Hematopoietic multipotent progenitor cell treated with erythropoietin and hydrocortisone succinate and interleukin-3 and kit ligand, for 17 days (in vitro differentiated cells): Measurements from ENCODE around the gene CRKL.

Experiments
- DNase-seq: peaks from one replicate; pipeline ENCODE4 v3.0.0-alpha.2; 2015; ENCODE audit warnings: low spot score

CRKL gene

GRCh38 chr22:20952544-20953341, 35.5 kb downstream of the CRKL start:
- DNase-seq, result no peak

GRCh38 chr22:20953342-20953608, 36.1 kb downstream of the CRKL start:
- DNase-seq, result no peak

- DNase-seq, result no peak
Observed at GRCh38 chr22:20953668-20954500, 36.7 kb downstream of the CRKL start.

- DNase-seq, result no peak
Observed at GRCh38 chr22:20955548-20955947, 38.3 kb downstream of the CRKL start.

- DNase-seq, result no peak
Observed at GRCh38 chr22:20956258-20957101, 39.3 kb downstream of the CRKL start.

- no peak for DNase-seq
Observed at GRCh38 chr22:20957102-20957682, 40.0 kb downstream of the CRKL start.

GRCh38 chr22:20957683-20958431, 40.6 kb downstream of the CRKL start:
- DNase-seq, result no peak

GRCh38 chr22:20959578-20960461, 42.6 kb downstream of the CRKL start:
- DNase-seq, result no peak

GRCh38 chr22:20960609-20961008, 43.4 kb downstream of the CRKL start:
- no peak for DNase-seq

GRCh38 chr22:20962491-20962945, 45.3 kb downstream of the CRKL start:
- DNase-seq, result no peak

GRCh38 chr22:20963201-20964052, 46.2 kb downstream of the CRKL start:
- DNase-seq, result no peak

GRCh38 chr22:20964090-20964798, 47.0 kb downstream of the CRKL start:
- DNase-seq, result no peak

GRCh38 chr22:20964799-20965103, 47.5 kb downstream of the CRKL start:
- no peak for DNase-seq

- DNase-seq, result no peak
Observed at GRCh38 chr22:20965104-20965887, 48.1 kb downstream of the CRKL start.

- no peak for DNase-seq
Observed at GRCh38 chr22:20965888-20966855, 49.0 kb downstream of the CRKL start.

GRCh38 chr22:20966883-20967696, 49.9 kb downstream of the CRKL start, which contains the start of gene AIFM3:
TSS of gene AIFM3 (plus strand) at chr22:20967255. CDS start at chr22:20967945, 690 bp downstream.
- DNase-seq, result no peak
